Skeletal muscle satellite cell (primary cell): Measurements from ENCODE around the gene ANO7.

ENCODE experiments used
- H3K27me3 ChIP-seq: 2 replicates; pipeline ENCODE4 v1.7.0; 2013; ENCODE audit warnings: low read length; ENCODE audit not compliant: control insufficient read depth, insufficient read depth
- H3K36me3 ChIP-seq: 2 replicates; pipeline ENCODE4 v1.7.0; 2013; ENCODE audit warnings: mild to moderate bottlenecking, control low read depth, low read length; ENCODE audit not compliant: insufficient read depth
- H3K4me1 ChIP-seq: 2 replicates; pipeline ENCODE4 v1.7.0; 2013; ENCODE audit warnings: low read length; ENCODE audit not compliant: control insufficient read depth, insufficient read depth
- H3K4me2 ChIP-seq: 2 replicates; pipeline ENCODE4 v1.7.0; 2013; ENCODE audit warnings: mild to moderate bottlenecking, low read length
- H3K4me3 ChIP-seq: 2 replicates; pipeline ENCODE4 v1.7.0; 2013; ENCODE audit warnings: low read length
- H3K9ac ChIP-seq: 2 replicates; pipeline ENCODE4 v1.7.0; 2013; ENCODE audit warnings: mild to moderate bottlenecking, low read depth, low read length, moderate library complexity
- H3K9me3 ChIP-seq: replicated peaks from 2 replicates; pipeline ENCODE4 v1.7.0; 2013; ENCODE audit warnings: mild to moderate bottlenecking, control low read depth, low read length

ANO7 gene

DNA sequence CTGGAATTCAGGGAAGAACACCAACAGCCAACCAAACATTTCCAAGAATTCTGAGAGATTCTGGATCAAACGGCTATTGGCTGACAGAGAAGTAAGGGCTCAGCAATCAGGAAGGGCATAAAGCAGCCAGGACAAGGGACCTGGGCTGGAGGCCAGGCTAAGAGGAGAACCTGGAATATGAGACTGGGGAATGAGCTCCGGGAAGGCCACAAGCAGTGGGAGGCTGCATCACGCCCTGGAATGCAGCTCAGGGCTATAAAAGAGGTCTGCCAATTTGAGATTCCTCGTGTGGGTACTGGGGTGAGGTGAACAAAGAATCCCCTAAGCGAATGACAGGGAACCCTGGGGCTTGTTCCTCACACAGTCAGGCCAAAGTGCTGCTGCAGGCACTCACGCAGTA lies 60.4 kb downstream of the ANO7 start:
- H3K4me2 ChIP-seq = no peak overlapping the region
- peaks cover 98% of the 10 kb centered on the region for H3K36me3 ChIP-seq
- no peaks in the 10 kb centered on the region for H3K27me3 ChIP-seq

DNA sequence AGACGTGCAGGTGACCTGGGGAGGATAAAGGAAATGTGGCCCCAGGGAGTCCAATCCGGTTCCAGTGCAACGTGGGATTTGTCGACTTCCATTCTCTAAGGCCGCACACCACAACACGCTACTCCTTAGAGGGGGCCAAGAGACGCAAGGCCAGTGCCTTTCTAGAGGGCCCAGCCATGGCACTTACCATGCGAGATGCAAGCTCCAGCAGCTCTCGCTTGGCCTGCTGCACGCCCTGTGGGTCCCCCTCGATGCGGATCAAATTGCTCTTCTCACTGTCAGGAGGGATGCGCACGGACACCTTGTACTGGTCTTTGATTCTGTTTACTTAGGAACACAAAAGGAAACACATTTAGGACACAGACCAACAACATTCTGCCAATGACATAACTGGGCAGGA lies 61.2 kb downstream of the ANO7 start:
- H3K27me3 ChIP-seq = no peaks in the 10 kb centered on the region
- H3K4me3 ChIP-seq = no peak overlapping the region
- H3K36me3 ChIP-seq = peaks cover 96% of the 10 kb centered on the region
- H3K9ac ChIP-seq = no peak overlapping the region
- H3K4me2 ChIP-seq = no peak overlapping the region
- H3K9me3 ChIP-seq = no peaks in the 10 kb centered on the region
- no peaks in the 10 kb centered on the region for H3K4me1 ChIP-seq

More for the DNA sequence above, 60.4 kb downstream of the ANO7 start:
- Histone ChIP-seq H3K9ac (no peak overlapping the region), H3K4me3 (no peak overlapping the region), H3K9me3 (no peaks in the 10 kb centered on the region), H3K4me1 (no peaks in the 10 kb centered on the region)

DNA sequence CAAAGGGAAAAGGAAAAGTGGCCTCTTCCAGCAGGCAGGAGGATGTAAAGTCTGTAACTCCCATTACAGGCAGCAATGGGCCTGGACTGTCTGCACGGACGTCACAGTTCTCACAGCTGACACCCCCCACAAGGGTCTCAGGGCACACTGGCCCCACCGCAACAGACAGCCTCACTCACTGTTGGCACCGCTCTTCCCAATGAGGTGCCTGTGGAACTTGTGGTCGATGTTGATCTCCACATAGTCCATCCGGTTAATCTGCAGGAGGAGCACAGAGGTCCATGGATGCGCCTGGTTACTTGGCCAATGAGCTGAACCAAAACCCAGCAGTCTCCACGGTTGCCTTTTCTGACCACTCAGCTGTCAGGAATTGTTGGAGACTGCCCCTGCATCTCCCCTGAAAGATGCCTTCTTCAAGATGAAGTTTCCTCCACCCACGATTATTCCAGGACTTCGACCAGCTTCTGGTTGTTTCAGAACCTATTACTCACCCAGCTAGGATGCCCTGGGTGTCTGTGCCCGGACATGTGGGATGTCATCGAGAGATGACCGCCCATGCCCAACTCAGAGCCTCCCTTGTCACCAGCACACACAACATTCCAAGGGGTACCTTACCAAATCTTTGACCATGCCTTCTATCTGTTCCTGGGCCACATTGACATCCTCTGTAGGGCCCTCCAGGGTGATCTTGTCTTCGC lies 64.5 kb downstream of the ANO7 start:
- H3K4me2 ChIP-seq = no peak overlapping the region
- H3K27me3 ChIP-seq = no peaks in the 10 kb centered on the region
- H3K9ac ChIP-seq = no peak overlapping the region
- H3K4me1 ChIP-seq = no peaks in the 10 kb centered on the region
- peaks cover 89% of the 10 kb centered on the region for H3K36me3 ChIP-seq
- H3K4me3 ChIP-seq = no peak overlapping the region
- no peaks in the 10 kb centered on the region for H3K9me3 ChIP-seq

DNA sequence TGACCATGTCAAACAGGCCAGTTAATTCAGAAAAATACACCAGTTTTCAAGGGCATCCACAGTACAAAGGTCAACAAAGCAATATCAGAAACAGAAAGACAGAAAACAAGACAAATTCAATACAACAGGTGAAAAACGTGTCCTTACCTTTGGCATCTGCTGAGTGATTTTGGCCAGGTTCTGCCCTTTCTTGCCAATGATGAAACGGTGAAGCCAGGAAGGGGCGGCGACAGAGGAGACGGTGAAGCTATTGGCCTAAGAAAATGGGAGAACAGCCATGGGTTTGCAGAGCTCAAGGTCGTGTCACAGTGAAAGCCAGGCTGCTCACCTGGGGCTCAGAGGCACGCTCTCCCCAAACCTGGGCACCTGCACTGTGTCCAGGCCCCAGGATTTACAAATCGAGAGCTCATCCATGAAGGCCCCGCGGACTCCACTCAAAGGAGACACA lies 66.5 kb downstream of the ANO7 start:
- H3K9me3 ChIP-seq = no peaks in the 10 kb centered on the region
- H3K4me3 ChIP-seq = no peak overlapping the region
- H3K4me1 ChIP-seq = no peaks in the 10 kb centered on the region
- H3K9ac ChIP-seq = no peak overlapping the region
- no peak overlapping the region for H3K4me2 ChIP-seq
- no peaks in the 10 kb centered on the region for H3K27me3 ChIP-seq
- H3K36me3 ChIP-seq = peaks cover 86% of the 10 kb centered on the region

DNA sequence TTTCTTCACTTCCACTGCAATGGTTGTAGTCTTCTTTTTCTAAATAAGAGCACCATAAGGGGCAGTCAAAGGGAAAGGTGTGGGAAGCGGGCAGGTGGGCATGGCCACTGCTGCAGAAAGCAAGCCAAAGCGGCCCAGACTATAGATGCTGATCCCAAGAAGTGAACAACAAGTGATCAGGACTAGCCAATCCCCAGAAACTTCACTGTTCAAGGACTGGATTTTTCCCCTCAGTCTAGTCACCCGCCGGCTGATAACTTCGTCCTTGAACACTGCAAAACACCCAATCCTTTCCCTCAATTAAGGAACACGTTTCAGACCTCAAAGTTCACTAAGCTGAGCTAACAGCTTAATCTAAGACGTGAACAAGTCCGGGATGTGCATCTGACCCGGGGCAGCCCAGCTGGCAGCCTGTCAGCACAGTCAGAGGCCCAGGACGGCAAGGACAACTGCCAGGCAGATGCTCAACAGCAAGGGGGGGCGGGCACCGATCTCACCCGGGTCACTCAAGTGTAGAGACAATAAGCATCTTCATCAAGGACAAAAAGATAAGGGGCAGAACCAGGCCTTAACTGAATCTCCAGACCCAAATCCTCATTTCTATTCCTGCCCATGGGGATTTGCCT lies 67.2 kb downstream of the ANO7 start:
- Histone ChIP-seq H3K4me2 (no peak overlapping the region), H3K9ac (no peak overlapping the region), H3K36me3 (peaks cover 86% of the 10 kb centered on the region), H3K4me3 (no peak overlapping the region), H3K4me1 (no peaks in the 10 kb centered on the region), H3K27me3 (no peaks in the 10 kb centered on the region), H3K9me3 (no peaks in the 10 kb centered on the region)

DNA sequence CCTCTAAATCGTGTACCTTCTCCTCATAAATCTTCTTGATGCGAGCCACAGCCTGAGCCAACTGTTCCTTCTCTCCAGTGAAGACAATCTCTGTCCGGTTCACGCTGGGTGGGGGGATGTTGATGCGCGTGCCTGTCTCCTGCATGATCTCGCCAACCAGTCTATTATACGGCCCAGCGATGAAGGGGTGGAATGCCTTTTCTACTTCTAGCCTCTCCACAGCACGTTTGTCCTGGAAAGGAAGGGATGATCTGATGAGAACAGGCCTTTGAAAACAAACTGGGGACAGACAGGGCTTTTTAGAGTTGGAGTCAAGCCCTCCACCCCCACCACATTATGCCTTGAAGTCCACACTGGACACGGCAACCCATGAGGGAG lies 67.7 kb downstream of the ANO7 start:
- Histone ChIP-seq H3K4me3 (no peak overlapping the region), H3K27me3 (no peaks in the 10 kb centered on the region), H3K9ac (no peak overlapping the region), H3K4me1 (no peaks in the 10 kb centered on the region), H3K36me3 (peaks cover 85% of the 10 kb centered on the region), H3K9me3 (no peaks in the 10 kb centered on the region), H3K4me2 (no peak overlapping the region)

DNA sequence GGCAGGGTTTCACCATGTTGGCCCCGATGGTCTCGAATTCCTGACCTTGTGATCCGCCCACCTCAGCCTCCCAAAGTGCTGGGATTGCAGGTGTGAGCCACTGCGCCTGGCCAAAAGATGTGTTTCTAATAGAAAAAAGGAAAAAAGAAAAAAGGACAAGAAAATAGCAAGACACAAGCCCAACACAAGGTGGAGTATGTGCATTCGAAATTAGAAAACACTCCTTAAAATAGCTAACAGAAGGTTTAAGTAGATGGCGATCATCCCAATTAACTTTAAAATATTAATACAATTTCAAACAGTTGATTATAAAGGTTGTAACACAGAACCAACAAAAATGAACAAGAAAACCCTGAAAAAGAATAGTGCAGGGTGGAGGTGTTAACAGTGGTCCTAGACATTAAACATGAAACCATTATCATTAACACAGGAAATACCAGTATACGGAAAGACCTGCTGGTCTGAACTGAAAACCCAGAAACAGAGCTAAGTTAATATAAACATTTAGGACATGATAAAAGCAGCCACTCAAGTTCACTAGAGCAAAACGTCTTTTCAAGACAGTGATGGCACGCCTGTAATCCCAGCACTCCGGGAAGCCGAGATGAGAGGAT lies 69.0 kb downstream of the ANO7 start:
- H3K9ac ChIP-seq = no peak overlapping the region
- no peak overlapping the region for H3K4me3 ChIP-seq
- no peaks in the 10 kb centered on the region for H3K27me3 ChIP-seq
- peaks cover 86% of the 10 kb centered on the region for H3K36me3 ChIP-seq
- H3K9me3 ChIP-seq = no peaks in the 10 kb centered on the region
- no peak overlapping the region for H3K4me2 ChIP-seq
- no peaks in the 10 kb centered on the region for H3K4me1 ChIP-seq

DNA sequence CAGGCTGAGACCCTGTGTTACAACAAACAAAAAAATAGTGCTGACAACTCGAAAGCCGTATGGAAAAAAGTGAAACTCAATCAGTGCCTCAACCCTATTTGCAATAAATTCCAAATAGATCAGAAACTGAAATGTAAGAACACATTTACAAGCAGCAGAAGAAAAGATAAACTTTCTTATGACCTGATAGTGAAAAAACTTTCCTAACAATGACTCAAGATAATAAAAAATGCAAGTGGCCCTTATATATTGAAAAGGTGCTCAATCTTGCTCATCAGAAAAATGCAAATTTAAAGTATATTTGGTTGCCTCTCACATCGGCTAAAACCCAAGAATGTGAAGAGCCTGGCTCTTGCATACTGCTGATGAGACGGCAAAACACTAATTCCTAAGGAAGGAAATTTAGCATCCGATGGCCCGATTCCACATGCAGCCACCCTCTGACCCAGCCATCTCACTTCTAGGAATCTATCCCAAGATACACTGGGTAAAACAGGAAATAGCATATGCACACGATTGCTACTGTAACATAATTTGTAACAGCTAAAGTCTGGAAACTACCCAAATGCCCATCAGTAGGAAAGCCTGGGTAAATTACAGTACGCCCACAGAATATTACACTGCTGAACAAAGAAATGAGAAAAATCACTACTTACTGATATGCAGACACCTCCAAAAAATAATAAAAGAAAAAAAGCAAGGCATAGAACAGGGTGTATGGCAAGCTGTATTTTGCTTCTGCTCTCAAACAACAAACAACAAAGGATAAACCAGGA lies 70.2 kb downstream of the ANO7 start:
- no peak overlapping the region for H3K4me3 ChIP-seq
- H3K4me2 ChIP-seq = no peak overlapping the region
- no peaks in the 10 kb centered on the region for H3K9me3 ChIP-seq
- no peak overlapping the region for H3K9ac ChIP-seq
- no peaks in the 10 kb centered on the region for H3K27me3 ChIP-seq
- H3K36me3 ChIP-seq = peaks cover 86% of the 10 kb centered on the region
- H3K4me1 ChIP-seq = no peaks in the 10 kb centered on the region

DNA sequence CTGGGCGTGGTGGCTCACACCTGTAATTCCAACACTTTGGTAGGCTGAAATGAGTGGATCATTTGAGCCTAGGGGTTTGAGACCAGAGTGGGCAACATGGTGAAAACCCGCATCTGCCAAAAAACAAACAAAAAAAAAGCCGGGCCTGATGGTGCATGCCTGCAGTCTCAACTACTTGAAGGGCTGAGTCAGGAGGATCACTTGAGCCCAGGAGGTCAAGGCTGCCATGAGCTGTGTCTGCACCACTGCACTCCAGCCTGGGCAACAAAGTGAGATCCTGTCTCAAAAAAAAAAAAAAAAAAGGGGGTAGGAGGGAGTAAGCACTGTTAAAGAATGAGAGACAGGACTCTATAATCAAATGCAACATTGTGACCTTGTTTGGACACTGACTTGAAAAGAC lies 72.4 kb downstream of the ANO7 start:
- H3K4me1 ChIP-seq = no peaks in the 10 kb centered on the region
- peaks cover 82% of the 10 kb centered on the region for H3K36me3 ChIP-seq
- H3K27me3 ChIP-seq = no peaks in the 10 kb centered on the region
- H3K9ac ChIP-seq = no peak overlapping the region
- H3K4me3 ChIP-seq = no peak overlapping the region
- H3K9me3 ChIP-seq = no peaks in the 10 kb centered on the region
- no peak overlapping the region for H3K4me2 ChIP-seq

DNA sequence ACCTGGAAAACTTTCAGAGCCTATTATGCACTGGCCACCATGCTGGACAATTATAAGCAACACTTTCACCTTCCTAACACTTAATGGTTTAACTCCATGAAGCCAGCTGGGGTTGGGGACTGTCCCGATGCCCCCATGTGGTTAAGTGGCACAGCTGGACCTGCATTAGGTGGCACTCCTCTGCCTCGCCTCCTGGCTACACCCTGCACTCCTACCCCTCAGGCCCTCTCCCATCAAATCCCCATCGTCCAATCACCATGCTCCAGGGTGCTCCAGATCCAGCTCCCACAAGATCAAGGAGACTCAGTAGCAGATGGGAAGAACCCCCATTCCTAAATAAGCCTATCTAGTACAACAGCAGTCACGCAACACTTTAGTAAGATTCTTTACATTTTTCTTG lies 73.2 kb downstream of the ANO7 start:
- Histone ChIP-seq H3K9me3 (no peaks in the 10 kb centered on the region), H3K36me3 (peaks cover 82% of the 10 kb centered on the region), H3K4me2 (no peak overlapping the region), H3K4me3 (no peak overlapping the region), H3K27me3 (no peaks in the 10 kb centered on the region), H3K9ac (no peak overlapping the region), H3K4me1 (no peaks in the 10 kb centered on the region)

DNA sequence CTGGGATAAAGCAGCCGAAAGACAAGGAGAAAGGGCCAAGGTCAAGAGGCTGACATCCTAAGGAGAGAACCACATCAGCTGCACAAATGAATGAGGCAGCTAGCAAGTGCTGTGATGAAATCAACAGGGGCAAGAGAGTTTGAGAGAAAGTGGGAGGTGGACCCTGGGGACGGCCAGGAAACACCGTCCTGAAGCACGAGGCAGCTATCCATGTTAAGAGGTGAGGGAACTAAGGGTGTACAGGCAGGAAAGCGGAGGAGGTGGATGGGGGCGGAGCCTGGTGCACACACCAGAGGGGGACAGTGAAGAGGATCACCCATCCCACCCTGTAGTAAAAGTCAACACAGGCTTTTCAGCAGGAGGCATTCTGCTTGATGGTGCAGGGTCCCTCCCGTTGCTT lies 74.6 kb downstream of the ANO7 start:
- H3K9me3 ChIP-seq = no peaks in the 10 kb centered on the region
- no peak overlapping the region for H3K4me2 ChIP-seq
- H3K27me3 ChIP-seq = no peaks in the 10 kb centered on the region
- H3K4me1 ChIP-seq = no peaks in the 10 kb centered on the region
- no peak overlapping the region for H3K9ac ChIP-seq
- H3K4me3 ChIP-seq = no peak overlapping the region
- H3K36me3 ChIP-seq = peaks cover 91% of the 10 kb centered on the region
